Transverse colon (tissue), 4 donors: ENCODE data around the gene ZNF526. TPM values are rescaled to one million over a fixed set of nuclear protein-coding genes. Genes with fewer than 3 reads are reported as not detected.
A peak's percentile ranks its signal among the peaks of the same experiment; 100 is the strongest.

Experiments
- DNase-seq: peaks from one replicate; pipeline ENCODE4 v3.0.0-alpha.2; 2019
- H3K27ac ChIP-seq, 4 donors: fragments of 200-600 bp; sonication (generic); 2 replicates each; pipeline ENCODE4 v1.5.1; 2016 to 2018; ENCODE audit warnings: inconsistent platforms in 4 of 4
- H3K27me3 ChIP-seq: fragments of 200-600 bp; sonication (generic); 2 replicates; pipeline ENCODE4 v1.5.1; 2017; ENCODE audit warnings: inconsistent platforms
- H3K36me3 ChIP-seq, 4 donors: fragments of 200-600 bp; sonication (generic); 2 replicates each; pipeline ENCODE4 v1.5.1; 2017 to 2019; ENCODE audit warnings: inconsistent platforms in 4 of 4
- H3K4me1 ChIP-seq, 4 donors: fragments of 200-600 bp; sonication (generic); 2 replicates each; pipeline ENCODE4 v1.5.1; 2017 to 2020; ENCODE audit warnings: inconsistent platforms in 4 of 4
- H3K4me3 ChIP-seq, 4 donors: fragments of 200-600 bp; sonication (generic); 1 replicate in 1 of 4; 2 replicates in 3 of 4; pipeline versions ENCODE4 v1.5.1 to v1.6.1; 2017 to 2019; ENCODE audit warnings: inconsistent platforms in 4 of 4
- H3K9me3 ChIP-seq, 2 donors: fragments of 200-600 bp; sonication (generic); 2 replicates each; pipeline ENCODE4 v1.5.1; 2017 to 2019; ENCODE audit warnings: inconsistent platforms in 2 of 2
- CTCF ChIP-seq, 5 experiments: fragments of 200-600 bp in 3 of 5; fragments of 450-650 bp in 2 of 5; sonication (generic) in 3 of 5; IDR thresholded peaks; 1 replicate in 2 of 5; 2 replicates in 3 of 5; pipeline ENCODE4 v1.5.1; 2016 to 2017; ENCODE audit warnings: antibody characterized with exemption in 5 of 5, inconsistent platforms in 3 of 5, mild to moderate bottlenecking in 2 of 5, moderate library complexity in 1 of 5
- EP300 ChIP-seq: sonication (generic); formaldehyde crosslinking; IDR thresholded peaks from one replicate; pipeline ENCODE4 v1.6.1; 2017; ENCODE audit warnings: antibody characterized with exemption, low read depth
- POLR2A ChIP-seq: fragments of 450-650 bp; IDR thresholded peaks from one replicate; pipeline ENCODE4 v1.6.1; 2016; ENCODE audit warnings: antibody characterized with exemption, mild to moderate bottlenecking, moderate library complexity
- POLR2AphosphoS5 ChIP-seq, 3 donors: sonication (generic); formaldehyde crosslinking; IDR thresholded peaks; one replicate each; pipeline ENCODE4 v1.6.1; 2016; ENCODE audit warnings: antibody characterized with exemption in 3 of 3
- WGBS, 2 donors: methylation state at CpG; one replicate each; pipeline ENCODE4 v1.1.5; 2018; ENCODE audit warnings: low coverage in 1 of 2; 5-methylcytosine and 5-hydroxymethylcytosine counted together
- in situ Hi-C, 4 donors: fragments of 200-750 bp; cut with MboI; loops; one replicate each; pipeline versions ENCODE4 v1.15.0 to v1.15.1; 2017; ENCODE audit warnings: low sequenced_read_pairs in 3 of 4, low pct_ligation_motif_present in 1 of 4, low pct_unique_long_range_greater_than_20kb in 1 of 4
- intact Hi-C: fragments of 100-400 bp; cut with DNase I; formaldehyde crosslinking; loops from one replicate; pipeline ENCODE4 v1.15.1; 2023; ENCODE audit warnings: low total_unique reads
- total RNA-seq, 4 donors: library from RNA; depleted of rRNA; stranded (reverse); fragments of >200 nt; gene quantifications; one replicate each; pipeline ENCODE4 v1.1.0, GENCODE V29; 2016

The ZNF526 gene
- total RNA-seq, 4 donors from 2014 or later, result 6.4 to 19.5 (median 6.8) TPM

DNA sequence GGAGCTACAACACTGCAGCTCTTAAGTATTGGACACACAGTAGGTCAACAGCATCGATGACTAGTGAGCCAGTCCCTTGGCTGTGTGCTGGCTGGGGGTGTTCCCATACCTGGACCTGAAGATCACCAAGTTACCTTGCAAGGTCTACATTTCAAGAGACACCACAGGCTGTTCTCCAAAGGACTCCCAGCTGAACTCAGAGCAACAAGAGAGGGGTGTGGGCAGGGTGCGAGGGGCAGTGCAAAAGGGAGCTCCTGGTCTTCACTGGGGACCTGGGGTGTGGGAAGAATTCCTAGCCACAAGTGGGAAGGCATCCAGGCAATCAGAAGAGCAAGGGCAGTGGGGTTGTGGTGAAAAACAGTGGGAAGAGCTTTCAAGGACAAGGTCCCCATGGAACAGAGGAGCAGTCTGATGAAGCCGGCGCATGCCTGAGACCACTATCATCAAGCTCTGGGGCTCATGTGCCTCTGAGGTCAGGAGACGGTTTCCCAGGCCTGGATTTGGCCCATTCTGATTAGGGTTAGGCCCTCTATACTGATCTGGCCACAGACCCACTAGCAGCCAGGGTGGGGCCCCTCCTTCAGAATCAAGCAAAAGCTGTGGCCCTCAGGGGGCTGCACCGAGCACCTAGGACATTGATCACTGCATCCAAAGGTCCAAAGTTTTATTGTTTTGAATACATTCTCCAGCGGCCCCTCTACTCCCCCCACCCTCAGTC lies 27.0 kb downstream of the ZNF526 start:
- Histone ChIP-seq H3K9me3 (no peaks in the 10 kb centered on the region), H3K4me3 (no peak overlapping the region), H3K36me3 (peaks cover 0 to 11% (median 3%) of the 10 kb centered on the region in 4 donors), H3K4me1 (peaks cover 22 to 48% (median 41%) of the 10 kb centered on the region in 4 donors), H3K27ac (peak overlapping the region; percentile 16 to 96 (median 58)), H3K27me3 (no peaks in the 10 kb centered on the region)
- intact Hi-C loops (loop anchor here (2.0 kb wide), 1 partner anchor 32 kb away; no protein-coding TSS in a partner anchor), in situ Hi-C loops (no loop called here)
- no peak for DNase-seq
- TF ChIP-seq CTCF (IDR thresholded peaks at IDR 0.05) (no peak), POLR2A (no peak), POLR2AphosphoS5 (IDR thresholded peaks at IDR 0.05) (no peak), EP300 (no peak)
- 73% methylated on average over 7 of the region's 7 CpGs; no CpG with 5 or more reads in 1 of the 2 donors for WGBS, 2 donors

- no peaks in the 10 kb centered on the region for H3K9me3 ChIP-seq
- DNase-seq, result no peak
- in situ Hi-C loops (no loop called here), intact Hi-C loops (loop anchor here (2.0 kb wide), 1 partner anchor 31 kb away; no protein-coding TSS in a partner anchor)
- peaks cover 28 to 54% (median 47%) of the 10 kb centered on the region in 4 donors for H3K4me1 ChIP-seq
- H3K4me3 ChIP-seq, result no peak overlapping the region
- H3K36me3 ChIP-seq, result peaks cover 0 to 11% (median 3%) of the 10 kb centered on the region in 4 donors
- H3K27ac ChIP-seq, result peak overlapping the region in 3 of 4 donors; percentile 16 to 96 (median 82)
- WGBS, 2 donors, result 80 to 85% methylated on average over 1 to 6 of the region's 6 CpGs
- no peak for TF ChIP-seq POLR2A
- no peak for TF ChIP-seq CTCF (IDR thresholded peaks at IDR 0.05)
- no peak for TF ChIP-seq POLR2AphosphoS5 (IDR thresholded peaks at IDR 0.05)
- TF ChIP-seq EP300, result no peak
- H3K27me3 ChIP-seq, result no peaks in the 10 kb centered on the region
Measured at GRCh38 chr19:42247640-42248199, 27.6 kb downstream of the ZNF526 start.

GRCh38 chr19:42248270-42249148 lies 28.4 kb downstream of the ZNF526 start:
- WGBS, 2 donors, result 58 to 89% methylated on average over 2 to 41 of the region's 41 CpGs
- TF ChIP-seq CTCF (IDR thresholded peaks at IDR 0.05), result no peak
- TF ChIP-seq POLR2AphosphoS5 (IDR thresholded peaks at IDR 0.05), result no peak
- TF ChIP-seq EP300, result no peak
- Histone ChIP-seq H3K9me3 (no peaks in the 10 kb centered on the region), H3K27me3 (no peaks in the 10 kb centered on the region), H3K4me3 (no peak overlapping the region), H3K36me3 (peaks cover 0 to 11% (median 3%) of the 10 kb centered on the region in 4 donors), H3K27ac (peak overlapping the region in 1 of 4 donors; percentile 82), H3K4me1 (peaks cover 31 to 57% (median 50%) of the 10 kb centered on the region in 4 donors)
- in situ Hi-C loops, result no loop called here
- no peak for DNase-seq
- intact Hi-C loops, result no loop called here
